Measurements from ENCODE around the gene AFG1L.

AFG1L gene

GRCh38 chr6:108419934-108420609, 125.2 kb downstream of the AFG1L start:
- Histone ChIP-seq H3K4me3 (no peak overlapping the region), H3K9me3 (ENCODE audit: low read depth, low read length) (no peaks in the 10 kb centered on the region), H3K36me3 (ENCODE audit: insufficient read depth, low read length) (no peaks in the 10 kb centered on the region), H3K27ac (no peak overlapping the region), H3K9ac (ENCODE audit: insufficient read length) (no peak overlapping the region)
- no peak for TF ChIP-seq FOXP2 (optimal IDR thresholded peaks at IDR 0.05; ENCODE audit: control extremely low read depth, extremely low read length, insufficient read depth)
- no peak for TF ChIP-seq POLR2AphosphoS5 (IDR thresholded peaks at IDR 0.05; ENCODE audit: borderline replicate concordance, low read depth, low read length)
- TF ChIP-seq EZH2 (IDR thresholded peaks at IDR 0.05) = no peak
- DNase-seq (ENCODE audit: low read depth, low spot score) = no peak

- H3K27ac ChIP-seq = no peak overlapping the region
- no peak for TF ChIP-seq POLR2AphosphoS5 (IDR thresholded peaks at IDR 0.05; ENCODE audit: borderline replicate concordance, low read depth, low read length)
- no peak for TF ChIP-seq EZH2 (IDR thresholded peaks at IDR 0.05)
- no peak for TF ChIP-seq FOXP2 (optimal IDR thresholded peaks at IDR 0.05; ENCODE audit: control extremely low read depth, extremely low read length, insufficient read depth)
- no peak for DNase-seq (ENCODE audit: low read depth, low spot score)
These were observed 126.5 kb downstream of the AFG1L start for GRCh38 chr6:108421366-108421765.

GRCh38 chr6:108423982-108424705, 129.3 kb downstream of the AFG1L start:
- Histone ChIP-seq H3K36me3 (ENCODE audit: insufficient read depth, low read length) (no peaks in the 10 kb centered on the region), H3K27ac (no peak overlapping the region), H3K9me3 (ENCODE audit: low read depth, low read length) (no peaks in the 10 kb centered on the region), H3K4me3 (no peak overlapping the region), H3K9ac (ENCODE audit: insufficient read length) (no peak overlapping the region)
- TF ChIP-seq POLR2AphosphoS5 (IDR thresholded peaks at IDR 0.05; ENCODE audit: borderline replicate concordance, low read depth, low read length) (no peak), FOXP2 (optimal IDR thresholded peaks at IDR 0.05; ENCODE audit: control extremely low read depth, extremely low read length, insufficient read depth) (no peak), EZH2 (IDR thresholded peaks at IDR 0.05) (no peak)
- no peak for DNase-seq (ENCODE audit: low read depth, low spot score)

More at GRCh38 chr6:108421366-108421765, 126.5 kb downstream of the AFG1L start:
- Histone ChIP-seq H3K4me3 (no peak overlapping the region), H3K9me3 (ENCODE audit: low read depth, low read length) (no peaks in the 10 kb centered on the region), H3K36me3 (ENCODE audit: insufficient read depth, low read length) (no peaks in the 10 kb centered on the region), H3K9ac (ENCODE audit: insufficient read length) (no peak overlapping the region)

- no peak for DNase-seq (ENCODE audit: low read depth, low spot score)
- no peak overlapping the region for H3K4me3 ChIP-seq
- no peak for TF ChIP-seq FOXP2 (optimal IDR thresholded peaks at IDR 0.05; ENCODE audit: control extremely low read depth, extremely low read length, insufficient read depth)
- TF ChIP-seq EZH2 (IDR thresholded peaks at IDR 0.05) = no peak
- TF ChIP-seq POLR2AphosphoS5 (IDR thresholded peaks at IDR 0.05; ENCODE audit: borderline replicate concordance, low read depth, low read length) = no peak
- no peak overlapping the region for H3K27ac ChIP-seq
- H3K9me3 ChIP-seq (ENCODE audit: low read depth, low read length) = no peaks in the 10 kb centered on the region
- H3K9ac ChIP-seq (ENCODE audit: insufficient read length) = no peak overlapping the region
- H3K36me3 ChIP-seq (ENCODE audit: insufficient read depth, low read length) = no peaks in the 10 kb centered on the region
These were observed 130.6 kb downstream of the AFG1L start for GRCh38 chr6:108425428-108425827.

- Histone ChIP-seq H3K9me3 (ENCODE audit: low read depth, low read length) (no peaks in the 10 kb centered on the region), H3K36me3 (ENCODE audit: insufficient read depth, low read length) (no peaks in the 10 kb centered on the region), H3K27ac (no peak overlapping the region), H3K4me3 (no peak overlapping the region), H3K9ac (ENCODE audit: insufficient read length) (no peak overlapping the region)
- no peak for TF ChIP-seq POLR2AphosphoS5 (IDR thresholded peaks at IDR 0.05; ENCODE audit: borderline replicate concordance, low read depth, low read length)
- DNase-seq (ENCODE audit: low read depth, low spot score) = no peak
These were observed 137.3 kb downstream of the AFG1L start for GRCh38 chr6:108432143-108432542.

- TF ChIP-seq FOXP2 (optimal IDR thresholded peaks at IDR 0.05; ENCODE audit: control extremely low read depth, extremely low read length, insufficient read depth) (no peak), POLR2AphosphoS5 (IDR thresholded peaks at IDR 0.05; ENCODE audit: borderline replicate concordance, low read depth, low read length) (no peak), EZH2 (IDR thresholded peaks at IDR 0.05) (no peak)
- Histone ChIP-seq H3K4me3 (no peak overlapping the region), H3K36me3 (ENCODE audit: insufficient read depth, low read length) (no peaks in the 10 kb centered on the region), H3K27ac (no peak overlapping the region), H3K9me3 (ENCODE audit: low read depth, low read length) (no peaks in the 10 kb centered on the region), H3K9ac (ENCODE audit: insufficient read length) (no peak overlapping the region)
- DNase-seq (ENCODE audit: low read depth, low spot score) = no peak
These were observed 137.9 kb downstream of the AFG1L start for GRCh38 chr6:108432792-108433191.

- Histone ChIP-seq H3K36me3 (ENCODE audit: insufficient read depth, low read length) (no peaks in the 10 kb centered on the region), H3K27ac (no peak overlapping the region), H3K9ac (ENCODE audit: insufficient read length) (no peak overlapping the region), H3K4me3 (no peak overlapping the region), H3K9me3 (ENCODE audit: low read depth, low read length) (no peaks in the 10 kb centered on the region)
- no peak for TF ChIP-seq EZH2 (IDR thresholded peaks at IDR 0.05)
- no peak for TF ChIP-seq POLR2AphosphoS5 (IDR thresholded peaks at IDR 0.05; ENCODE audit: borderline replicate concordance, low read depth, low read length)
- DNase-seq (ENCODE audit: low read depth, low spot score) = no peak
These were observed 139.4 kb downstream of the AFG1L start for GRCh38 chr6:108434222-108434621.

- H3K9me3 ChIP-seq (ENCODE audit: low read depth, low read length) = no peaks in the 10 kb centered on the region
- no peak overlapping the region for H3K9ac ChIP-seq (ENCODE audit: insufficient read length)
- H3K4me3 ChIP-seq = no peak overlapping the region
- no peaks in the 10 kb centered on the region for H3K36me3 ChIP-seq (ENCODE audit: insufficient read depth, low read length)
- DNase-seq (ENCODE audit: low read depth, low spot score) = no peak
- TF ChIP-seq POLR2AphosphoS5 (IDR thresholded peaks at IDR 0.05; ENCODE audit: borderline replicate concordance, low read depth, low read length) = no peak
- no peak for TF ChIP-seq FOXP2 (optimal IDR thresholded peaks at IDR 0.05; ENCODE audit: control extremely low read depth, extremely low read length, insufficient read depth)
- TF ChIP-seq EZH2 (IDR thresholded peaks at IDR 0.05) = no peak
- H3K27ac ChIP-seq = no peak overlapping the region
These were observed 140.5 kb downstream of the AFG1L start for GRCh38 chr6:108435391-108435790.
